Raji (cell line): ENCODE measurements around the gene LANCL3.

Experiments used
- POLR2A ChIP-seq: IDR thresholded peaks from 2 replicates; pipeline ENCODE4 v1.6.1; 2011; ENCODE audit warnings: low read depth, low read length, control low read depth; ENCODE audit not compliant: insufficient read depth

Gene LANCL3

DNA sequence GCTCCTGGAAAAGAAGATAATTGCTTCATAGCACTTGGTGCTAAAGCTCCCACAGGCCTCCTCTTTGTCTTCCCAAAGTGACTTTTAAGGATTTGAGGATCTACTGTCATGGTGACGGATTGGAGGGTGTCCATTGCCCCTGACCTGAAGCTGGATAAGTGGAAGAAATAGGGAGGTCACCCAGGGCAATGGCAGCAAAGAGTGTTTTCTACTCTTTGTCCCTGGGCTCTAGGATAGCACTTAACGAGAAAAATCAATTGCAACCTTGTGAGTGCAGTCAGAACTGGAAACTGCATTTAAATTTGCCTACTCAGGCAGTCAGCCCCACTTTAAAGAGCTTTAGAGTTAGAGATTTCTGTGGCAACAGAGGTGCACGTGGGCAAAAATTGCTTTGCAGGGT is 70.4 kb downstream of the LANCL3 start:
- TF ChIP-seq POLR2A: no peak

DNA sequence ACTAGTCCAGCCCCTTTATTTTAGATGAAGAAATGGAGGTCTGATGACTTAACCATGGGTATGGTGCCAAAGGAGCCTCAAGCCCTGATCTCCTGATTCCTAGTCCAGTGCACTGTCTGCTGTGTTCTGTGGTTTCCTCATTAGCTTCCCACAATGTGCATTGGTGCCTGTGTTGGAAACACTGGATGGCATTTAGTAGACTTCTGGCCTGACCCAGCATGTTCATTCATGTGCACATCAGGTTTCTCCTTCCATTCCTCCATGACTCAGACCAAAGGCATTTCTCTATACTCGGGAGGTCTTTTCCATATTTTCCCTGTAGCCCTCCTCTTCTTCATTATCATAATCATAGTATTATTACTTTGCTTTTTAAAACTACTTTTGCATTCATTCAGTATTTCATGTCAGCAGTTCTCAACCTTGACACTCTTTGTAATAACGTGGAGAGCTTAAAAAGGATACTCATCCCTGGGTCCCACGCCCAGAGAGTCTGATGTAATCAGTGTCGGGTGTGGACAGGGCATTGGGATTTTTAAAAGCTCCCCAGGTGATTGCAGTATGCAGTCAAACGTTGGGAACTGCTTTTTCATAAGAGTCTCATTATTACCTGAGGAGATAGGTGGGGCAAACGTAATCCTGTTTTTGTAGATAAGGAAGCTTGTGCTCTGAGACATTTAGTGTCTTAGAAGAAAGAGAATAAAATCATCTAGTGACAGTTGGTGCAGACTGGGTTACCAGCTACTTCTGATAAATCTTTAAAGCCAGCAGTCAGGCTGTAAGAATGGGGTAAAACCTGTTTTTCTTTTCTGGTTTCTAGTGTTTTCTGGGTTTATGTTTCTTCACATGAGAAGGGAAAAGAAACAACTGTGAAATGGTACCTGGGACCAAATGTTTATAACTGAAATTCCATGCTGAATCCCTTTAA is 73.2 kb downstream of the LANCL3 start:
- no peak for TF ChIP-seq POLR2A

DNA sequence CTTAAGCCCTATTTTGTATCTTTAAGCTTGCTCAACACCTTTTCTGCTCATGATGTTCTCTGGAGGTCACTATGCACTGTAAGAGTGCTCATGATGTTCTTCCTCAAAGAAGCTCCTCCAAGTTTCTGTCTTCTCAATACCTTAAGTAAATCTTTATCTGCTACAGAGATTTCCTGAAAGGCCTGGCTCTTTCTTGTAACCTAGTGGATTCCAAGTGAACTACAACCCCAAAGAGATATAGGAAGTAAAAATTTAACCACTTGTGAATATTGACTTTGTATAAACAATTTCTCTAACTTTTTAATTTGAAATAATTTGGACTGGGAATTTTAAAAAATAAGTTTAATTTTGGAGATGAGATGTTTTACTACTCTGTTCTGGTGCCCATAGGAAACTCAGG is 74.8 kb downstream of the LANCL3 start:
- no peak for TF ChIP-seq POLR2A

DNA sequence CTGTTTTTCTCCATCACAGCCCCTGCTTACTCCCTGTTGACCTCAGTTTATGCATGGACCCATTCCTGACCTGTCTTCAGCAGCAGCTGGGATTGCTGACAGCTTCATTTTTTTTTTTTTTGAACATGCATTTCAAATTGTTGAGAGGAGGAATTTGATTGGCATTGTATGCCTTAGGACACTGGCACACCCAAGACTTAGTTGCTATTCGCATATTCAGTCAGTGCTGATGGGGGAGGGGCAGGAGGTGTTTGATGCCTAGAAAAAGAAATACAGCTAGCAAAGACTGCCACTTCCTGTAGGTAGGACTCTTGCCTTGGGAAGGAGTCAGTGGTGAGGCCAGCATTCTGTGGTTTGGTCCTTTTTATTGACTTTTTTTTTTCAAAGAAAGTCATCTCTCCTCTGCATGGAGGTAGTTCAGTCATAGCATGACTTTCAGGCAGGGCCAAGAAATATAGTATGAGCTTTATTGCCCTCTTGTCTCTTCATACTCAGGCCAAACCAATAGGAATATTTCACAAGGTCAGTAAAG is 80.5 kb downstream of the LANCL3 start:
- no peak for TF ChIP-seq POLR2A

DNA sequence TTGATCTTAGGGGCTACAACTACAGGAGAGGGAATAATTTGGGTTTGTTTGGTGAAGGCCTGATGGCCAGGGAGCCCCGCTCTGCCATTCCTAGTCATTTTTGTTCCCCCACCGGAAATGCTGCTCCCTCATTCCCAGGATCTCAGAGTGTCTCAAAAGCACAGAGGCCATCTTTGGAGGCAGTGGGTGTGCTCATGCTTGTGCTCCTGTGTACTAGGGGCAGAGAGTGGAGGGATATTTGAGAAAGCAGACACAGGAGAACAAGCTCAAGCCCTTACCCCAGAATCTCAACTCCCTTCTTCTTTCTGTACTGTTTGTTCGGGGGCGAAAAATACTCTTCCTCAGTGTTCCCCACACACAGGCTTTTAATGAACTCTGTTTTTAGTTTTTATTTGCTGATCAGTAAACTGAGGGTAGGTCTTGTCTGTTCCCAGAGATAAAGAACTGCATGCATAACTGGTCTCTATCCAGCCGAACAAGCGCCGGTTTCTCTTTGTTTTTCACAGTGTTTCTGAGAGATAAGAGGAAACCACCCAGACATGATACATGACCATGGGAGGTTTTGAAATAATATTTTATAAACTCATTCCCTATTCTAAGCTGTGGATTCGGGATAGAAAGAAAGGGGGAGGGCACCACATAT is 81.2 kb downstream of the LANCL3 start:
- no peak for TF ChIP-seq POLR2A

DNA sequence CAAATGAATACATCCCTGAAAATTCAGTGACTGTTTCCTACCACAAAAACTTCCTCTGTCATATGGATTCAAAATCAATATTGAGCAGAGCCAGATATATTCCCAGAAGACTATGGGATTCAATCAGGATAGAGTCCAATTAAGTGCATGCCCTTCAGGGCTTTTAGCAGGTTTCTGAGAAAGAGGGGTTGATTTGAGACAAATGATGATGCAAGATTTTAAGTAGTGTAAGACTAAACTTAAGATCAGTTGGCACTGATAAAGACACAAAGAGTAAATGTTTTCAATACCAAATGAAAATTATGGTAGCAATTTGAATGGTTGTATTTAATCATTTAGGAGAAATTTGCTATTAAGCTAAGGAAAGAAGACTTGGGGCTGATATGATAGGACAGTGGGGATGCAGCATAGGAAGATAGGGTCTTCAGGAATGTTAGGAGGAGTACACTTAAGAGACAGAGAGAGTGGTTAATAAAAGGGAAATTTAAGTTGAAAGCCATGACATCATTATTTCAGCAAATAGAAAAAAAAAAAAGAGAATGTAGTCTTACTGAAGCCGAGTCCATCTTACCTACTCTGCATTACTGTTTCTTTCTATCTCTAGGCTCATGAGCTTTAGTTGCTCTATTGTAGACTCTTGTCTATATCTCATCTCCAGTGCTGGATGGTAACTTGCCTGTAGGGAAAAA is 82.1 kb downstream of the LANCL3 start:
- no peak for TF ChIP-seq POLR2A

DNA sequence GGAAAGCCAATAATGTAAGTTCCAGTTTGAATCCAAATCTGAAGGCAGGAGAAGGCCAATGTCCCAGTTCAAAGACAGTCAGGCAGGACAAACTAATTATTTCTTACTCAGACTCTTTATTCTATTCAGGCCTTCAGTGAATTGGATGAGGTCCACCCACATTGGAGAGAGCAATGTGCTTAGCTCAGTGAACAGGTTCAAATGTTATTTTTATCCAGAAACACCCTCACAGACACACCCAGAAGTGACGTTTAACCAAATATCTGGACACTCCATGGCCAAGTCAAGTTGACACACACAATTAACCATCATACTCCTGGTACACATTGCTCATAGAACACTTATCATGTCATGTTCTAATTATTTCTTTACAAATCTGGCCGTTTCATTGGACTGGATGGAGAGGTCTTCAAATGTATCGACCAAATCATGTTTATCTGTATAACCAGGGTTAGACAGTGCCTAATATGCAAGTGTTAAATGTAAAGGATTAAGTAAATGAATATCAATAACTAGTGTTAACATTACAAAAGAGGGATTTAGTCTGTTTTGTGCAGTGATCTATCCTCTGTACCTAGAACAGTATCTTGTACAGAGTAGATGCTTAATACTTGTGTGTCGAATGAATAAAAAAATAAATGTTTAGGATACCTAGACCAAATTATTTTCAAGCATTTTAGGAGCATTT is 87.0 kb downstream of the LANCL3 start:
- no peak for TF ChIP-seq POLR2A

DNA sequence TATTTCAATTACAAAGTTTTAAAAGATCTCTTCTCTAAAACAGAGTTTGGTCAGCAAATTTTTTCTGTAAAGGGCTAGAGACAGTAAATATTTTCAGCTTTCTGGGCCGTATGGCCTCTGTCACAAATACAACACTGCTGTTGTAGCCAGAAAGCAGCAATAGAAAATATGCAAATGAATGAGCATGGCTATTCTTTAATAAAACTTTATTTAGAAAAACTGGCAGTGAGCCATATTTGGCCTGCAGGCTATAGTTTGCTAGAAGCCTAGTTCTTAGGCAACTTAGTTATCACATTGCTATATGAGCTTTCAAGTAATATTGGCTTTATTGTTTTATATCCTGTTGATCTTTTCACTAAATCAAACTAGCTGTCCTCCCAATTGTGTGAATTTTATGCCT is 87.6 kb downstream of the LANCL3 start:
- no peak for TF ChIP-seq POLR2A

DNA sequence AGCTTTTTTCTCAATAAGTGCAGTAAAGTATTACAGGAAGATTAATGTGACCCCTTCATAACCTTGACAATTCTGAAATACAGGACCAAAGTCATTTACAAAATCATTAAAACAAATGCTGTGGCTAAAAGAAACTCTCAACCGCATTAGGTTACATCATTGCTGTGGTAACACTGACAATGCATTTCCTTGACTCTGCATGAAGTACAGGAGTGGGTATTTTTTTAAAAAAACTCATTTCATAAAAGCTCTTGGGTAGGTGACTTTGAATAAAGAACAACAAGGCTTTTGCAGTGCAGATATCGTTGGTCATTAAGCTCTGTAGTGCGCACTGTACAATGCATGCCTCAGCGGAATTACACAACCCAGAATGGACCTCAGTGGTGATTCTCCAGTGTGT is 90.7 kb downstream of the LANCL3 start:
- TF ChIP-seq POLR2A: no peak

DNA sequence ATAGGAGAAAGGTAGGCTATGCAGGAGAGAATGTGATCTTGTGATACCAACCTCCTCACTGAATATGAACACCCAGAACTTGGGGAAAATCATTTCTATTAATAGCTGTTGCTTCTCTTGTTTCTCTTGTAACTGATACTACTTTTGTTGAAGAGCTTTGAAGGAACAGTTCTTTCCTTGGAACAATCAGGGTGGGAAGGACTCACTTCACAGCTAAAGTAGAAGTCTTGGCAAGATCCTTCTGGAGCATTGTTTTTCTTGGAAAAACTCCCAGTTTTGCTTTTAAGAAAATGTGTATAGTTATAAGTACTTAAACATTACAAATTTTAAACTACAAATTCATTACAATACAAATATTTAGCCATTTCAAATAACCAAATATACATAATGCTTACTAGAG is 95.1 kb downstream of the LANCL3 start:
- TF ChIP-seq POLR2A: no peak

DNA sequence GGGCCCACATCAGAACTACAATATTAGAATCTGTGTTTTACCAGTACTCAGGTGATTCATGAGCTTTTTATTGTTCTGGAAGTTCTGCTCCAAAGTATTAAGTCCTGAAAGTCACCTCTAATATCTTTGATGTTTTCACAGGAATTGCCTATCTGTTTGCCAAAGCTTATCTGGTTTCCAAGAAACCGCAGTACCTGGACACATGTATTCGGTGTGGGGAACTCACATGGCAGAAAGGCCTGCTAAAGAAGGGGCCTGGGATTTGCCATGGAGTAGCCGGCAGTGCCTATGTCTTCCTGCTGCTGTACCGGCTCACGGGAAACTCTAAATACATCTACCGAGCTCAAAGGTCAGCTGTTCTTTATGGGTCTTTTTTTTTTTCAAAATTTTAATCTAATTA is 95.7 kb downstream of the LANCL3 start:
- no peak for TF ChIP-seq POLR2A

DNA sequence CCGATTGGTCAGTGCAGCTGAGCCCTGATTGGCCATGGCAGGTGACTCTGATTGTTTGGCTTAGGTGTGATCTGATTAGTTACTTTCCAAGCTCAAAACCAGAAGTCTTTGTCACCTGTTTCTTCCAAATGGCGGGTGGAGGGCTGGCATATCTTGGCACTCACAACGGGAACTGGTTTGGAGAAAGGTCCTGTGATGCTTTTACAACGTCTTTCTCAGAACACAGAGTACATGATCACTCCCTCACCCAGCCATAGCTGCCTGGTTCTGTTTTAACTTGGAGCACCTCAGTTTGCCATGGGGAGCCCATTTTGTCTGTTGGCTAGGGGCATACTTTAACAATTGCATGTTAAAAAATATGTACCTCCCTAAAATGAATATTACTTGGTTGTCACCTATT is 101.1 kb downstream of the LANCL3 start:
- no peak for TF ChIP-seq POLR2A

DNA sequence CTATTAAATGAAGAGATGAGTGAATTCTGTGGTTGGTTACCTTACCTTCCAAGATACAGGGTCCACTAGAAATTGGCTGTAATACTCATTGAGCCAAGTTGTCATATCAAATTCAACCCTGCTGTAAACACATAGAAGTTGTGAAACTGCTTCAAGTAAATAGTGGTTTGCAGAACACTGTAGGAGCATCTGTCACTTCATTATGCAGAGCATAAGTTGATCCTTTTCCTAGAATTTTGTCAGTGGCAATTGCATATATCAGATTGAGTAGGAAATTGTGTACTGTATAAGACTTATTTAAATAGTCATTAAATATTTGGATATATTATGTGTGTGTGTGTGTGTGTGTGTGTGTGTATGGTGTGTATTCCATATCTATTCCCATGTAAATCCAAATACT is 105.3 kb downstream of the LANCL3 start:
- TF ChIP-seq POLR2A: no peak

DNA sequence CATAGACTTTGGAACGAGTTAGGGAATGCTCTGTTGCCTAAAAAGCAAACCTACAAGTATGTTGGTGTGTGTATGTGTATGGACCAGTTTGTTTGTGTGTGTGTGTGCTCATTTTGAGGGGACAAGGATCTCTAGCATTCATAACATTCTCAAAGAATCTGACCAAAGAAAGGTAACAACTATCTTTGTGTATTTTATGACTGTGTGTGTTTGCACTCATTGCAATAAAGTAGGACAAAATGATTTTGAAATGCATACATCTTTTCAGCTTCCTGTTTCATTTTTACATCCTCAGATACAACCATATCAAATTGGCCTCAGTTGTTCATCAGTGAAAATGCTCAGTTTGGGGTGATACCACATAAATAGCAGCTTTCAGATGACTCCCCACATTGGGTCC is 105.8 kb downstream of the LANCL3 start:
- TF ChIP-seq POLR2A: no peak

DNA sequence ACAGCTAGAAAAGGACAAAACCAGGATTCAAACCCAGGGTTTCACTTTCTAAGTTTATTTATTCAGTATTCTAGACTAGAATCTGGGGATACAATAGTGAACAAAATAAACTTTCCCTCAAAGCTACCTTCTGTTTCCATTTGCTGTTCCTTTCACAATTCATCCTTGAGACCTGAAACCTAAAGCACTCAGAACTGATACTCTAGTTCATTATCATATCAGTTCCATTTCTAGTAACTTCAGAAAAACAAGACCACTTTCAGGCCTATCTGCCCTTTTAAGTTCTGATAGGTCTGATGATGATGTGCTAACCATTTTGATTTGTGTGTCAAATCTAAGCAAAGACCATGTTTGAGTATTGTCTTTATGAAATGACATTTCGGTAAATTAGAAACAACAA is 106.3 kb downstream of the LANCL3 start:
- no peak for TF ChIP-seq POLR2A
